GM23338 (cell line): ENCODE measurements around the gene NFKBIZ. TPM values are rescaled to one million over a fixed set of nuclear protein-coding genes. Genes with fewer than 3 reads are reported as not detected.
A peak's percentile ranks its signal among the peaks of the same experiment; 100 is the strongest.
"Not testable (repeated sequence)": the region's sequence is repeated elsewhere in the genome, so short reads cannot be mapped to it uniquely, and the experiment has no call there.

Experiments
- ATAC-seq: fragments of 200-7000 bp; cut with Tn5 transposase; 3 replicates; pipeline ENCODE4 v1.9.1; 2020
- DNase-seq: peaks from one replicate; pipeline ENCODE4 v3.0.0-alpha.2; 2015; ENCODE audit warnings: low spot score
- H2AFZ ChIP-seq: fragments of 200-600 bp; sonication (generic); 2 replicates; pipeline ENCODE4 v1.8.0; 2016; ENCODE audit warnings: antibody characterized with exemption, mild to moderate bottlenecking, moderate library complexity
- H3F3A ChIP-seq: fragments of 200-600 bp; sonication (generic); replicated peaks from 2 replicates; pipeline ENCODE4 v1.8.0; 2017; ENCODE audit warnings: antibody characterized with exemption, mixed run types, low read depth
- H3K27ac ChIP-seq: fragments of 200-600 bp; sonication (generic); 2 replicates; pipeline ENCODE4 v1.6.1; 2016; ENCODE audit warnings: low read depth
- H3K27me3 ChIP-seq: fragments of 200-600 bp; sonication (generic); 2 replicates; pipeline ENCODE4 v1.8.0; 2016; ENCODE audit warnings: mild to moderate bottlenecking, mixed run types, moderate library complexity; ENCODE audit not compliant: insufficient read depth
- H3K36me3 ChIP-seq: fragments of 200-600 bp; sonication (generic); 2 replicates; pipeline ENCODE4 v1.8.0; 2016; ENCODE audit warnings: mild to moderate bottlenecking; ENCODE audit not compliant: insufficient read depth
- H3K4me1 ChIP-seq: fragments of 200-600 bp; sonication (generic); 2 replicates; pipeline ENCODE4 v1.8.0; 2016; ENCODE audit warnings: mild to moderate bottlenecking, moderate library complexity; ENCODE audit not compliant: insufficient read depth
- H3K4me2 ChIP-seq: fragments of 200-600 bp; sonication (generic); 2 replicates; pipeline ENCODE4 v1.7.1; 2017; ENCODE audit warnings: mixed run types
- H3K4me3 ChIP-seq: fragments of 200-600 bp; sonication (generic); 2 replicates; pipeline ENCODE4 v1.6.1; 2016; ENCODE audit warnings: mixed run types
- H3K79me2 ChIP-seq: fragments of 200-600 bp; sonication (generic); replicated peaks from 2 replicates; pipeline ENCODE4 v1.8.0; 2017; ENCODE audit warnings: mild to moderate bottlenecking; ENCODE audit not compliant: insufficient read depth
- H3K9me2 ChIP-seq: fragments of 200-600 bp; sonication (generic); 2 replicates; pipeline ENCODE4 v1.8.0; 2017; ENCODE audit not compliant: insufficient read depth
- H4K20me1 ChIP-seq: fragments of 200-600 bp; sonication (generic); replicated peaks from 2 replicates; pipeline ENCODE4 v1.8.0; 2017; ENCODE audit warnings: mild to moderate bottlenecking; ENCODE audit not compliant: insufficient read depth
- H3K27ac Mint-ChIP-seq: 2 replicates; pipeline ENCODE4 v1.8.0; 2020; ENCODE audit warnings: inconsistent platforms, mild to moderate bottlenecking, moderate library complexity, mixed read lengths
- H3K27me3 Mint-ChIP-seq: 3 replicates; pipeline ENCODE4 v1.8.0; 2022; ENCODE audit warnings: low read depth, mild to moderate bottlenecking, moderate library complexity, mixed read lengths, inconsistent platforms; ENCODE audit not compliant: insufficient read depth, poor library complexity
- H3K36me3 Mint-ChIP-seq: 3 replicates; pipeline ENCODE4 v1.8.0; 2021; ENCODE audit warnings: low read depth, mild to moderate bottlenecking, inconsistent platforms, moderate library complexity, mixed read lengths
- H3K4me1 Mint-ChIP-seq: 3 replicates; pipeline ENCODE4 v1.8.0; 2020; ENCODE audit warnings: mild to moderate bottlenecking, inconsistent platforms, mixed read lengths
- H3K4me3 Mint-ChIP-seq: 3 replicates; pipeline ENCODE4 v1.8.0; 2021; ENCODE audit warnings: moderate library complexity, mild to moderate bottlenecking, inconsistent platforms, mixed read lengths
- H3K9me3 Mint-ChIP-seq: 3 replicates; pipeline ENCODE4 v1.8.0; 2020; ENCODE audit warnings: moderate library complexity, mild to moderate bottlenecking, inconsistent platforms, mixed read lengths
- CTCF ChIP-seq, 2 experiments: fragments of 200-600 bp in 1 of 2; sonication (generic) in 1 of 2; conservative IDR thresholded peaks; 2 replicates each; pipeline versions ENCODE4 v1.5.1 to v1.6.1; 2016 to 2017; ENCODE audit warnings: antibody characterized with exemption in 2 of 2, low read depth in 2 of 2, mild to moderate bottlenecking in 2 of 2, moderate library complexity in 1 of 2
- ETS1 ChIP-seq: IDR thresholded peaks from 2 replicates; pipeline ENCODE4 v1.6.1; 2016; ENCODE audit warnings: antibody characterized with exemption
- JUNB ChIP-seq: IDR thresholded peaks from one replicate; pipeline ENCODE4 v1.6.1; 2016; ENCODE audit warnings: antibody characterized with exemption; ENCODE audit not compliant: unreplicated experiment
- REST ChIP-seq: IDR thresholded peaks from one replicate; pipeline ENCODE4 v1.6.1; 2018; ENCODE audit warnings: antibody characterized with exemption; ENCODE audit not compliant: unreplicated experiment
- ZNF114 ChIP-seq: fragments of 250-450 bp; sonication (Bioruptor Pico); IDR thresholded peaks from 2 replicates; pipeline ENCODE4 v1.5.0; 2020; ENCODE audit warnings: mild to moderate bottlenecking, moderate library complexity
- polyA plus RNA-seq: library from polyadenylated mRNA; unstranded; fragments of >200 nt; fragmentation: Nextera tagmentation; extraction: Ambion mirVana; gene quantifications from 2 replicates; pipeline ENCODE4 v1.2.1, GENCODE V29; 2016
- total RNA-seq: library from RNA; depleted of rRNA; stranded (reverse); fragments of >200 nt; shearing (Covaris generic); gene quantifications from 2 replicates; pipeline ENCODE4 v1.2.3, GENCODE V29; 2014

NFKBIZ gene
- total and polyA plus RNA-seq, 2 experiments from 2014 or later: 14.1 to 18.2 TPM

- H3K36me3 Mint-ChIP-seq: peaks cover 14% of the 10 kb centered on the region; the same call in 2 of the 3 replicates
- ATAC-seq, H3K27ac Mint-ChIP-seq: not testable (repeated sequence)
Measured at GRCh38 chr3:101864926-101865325, 15.6 kb downstream of the NFKBIZ start.

GRCh38 chr3:101865751-101866509, 16.6 kb downstream of the NFKBIZ start:
- Histone ChIP-seq H4K20me1 (no peaks in the 10 kb centered on the region; the same call in 1 of the 2 replicates), H3K9me2 (no peaks in the 10 kb centered on the region), H3K4me3 (no peak overlapping the region), H3K36me3 (no peaks in the 10 kb centered on the region; the same call in 1 of the 2 replicates), H3K27me3 (no peaks in the 10 kb centered on the region), H3K79me2 (no peaks in the 10 kb centered on the region), H3K27ac (no peak overlapping the region), H3F3A (peaks cover 3% of the 10 kb centered on the region; the same call in 1 of the 2 replicates), H2AFZ (no peak overlapping the region), H3K4me1 (no peaks in the 10 kb centered on the region), H3K4me2 (no peak overlapping the region)
- no peak overlapping the region for H3K27ac Mint-ChIP-seq
- peaks cover 6% of the 10 kb centered on the region; the same call in 2 of the 3 replicates for H3K36me3 Mint-ChIP-seq
- H3K9me3 Mint-ChIP-seq: no peaks in the 10 kb centered on the region
- DNase-seq (peak; percentile 70), ATAC-seq (peak; percentile 90)
- H3K4me1 Mint-ChIP-seq: peaks cover 4% of the 10 kb centered on the region; the same call in 2 of the 3 replicates
- no peak for TF ChIP-seq REST
- TF ChIP-seq ETS1: no peak
- no peak for TF ChIP-seq ZNF114 (CRISPR knock-in tag)
- 0 out of 4 replicates have a peak, but pooled peaks of 1 of the 2 experiments have one; percentile 3 for TF ChIP-seq CTCF (conservative IDR thresholded peaks at IDR 0.05; ENCODE audit: low read depth in 2 of 2)
- no peak for TF ChIP-seq JUNB
- no peak overlapping the region for H3K4me3 Mint-ChIP-seq
- H3K27me3 Mint-ChIP-seq: peaks cover 4% of the 10 kb centered on the region

More at GRCh38 chr3:101864926-101865325, 15.6 kb downstream of the NFKBIZ start:
- H3K4me3 ChIP-seq, H4K20me1 ChIP-seq, H3K4me2 ChIP-seq, H3K79me2 ChIP-seq, H3K27ac ChIP-seq, DNase-seq, H3K9me2 ChIP-seq, H3K36me3 ChIP-seq, H3K9me3 Mint-ChIP-seq, H3K27me3 ChIP-seq, H3F3A ChIP-seq, H2AFZ ChIP-seq, H3K27me3 Mint-ChIP-seq, H3K4me1 Mint-ChIP-seq, H3K4me3 Mint-ChIP-seq, H3K4me1 ChIP-seq: not testable (repeated sequence)
